ENCODE measurements around the gene BTN2A1.
A peak's percentile ranks its signal among the peaks of the same experiment; 100 is the strongest.

Gene BTN2A1

GRCh38 chr6:26468829-26469228 lies 11.1 kb downstream of the BTN2A1 start:
- no peak for DNase-seq (ENCODE audit: low spot score)

GRCh38 chr6:26470643-26471042 lies 12.9 kb downstream of the BTN2A1 start:
- DNase-seq (ENCODE audit: low spot score): no peak

- DNase-seq (ENCODE audit: low spot score): no peak
Observed at GRCh38 chr6:26471970-26472369, 14.2 kb downstream of the BTN2A1 start.

- DNase-seq (ENCODE audit: low spot score): no peak
Observed at GRCh38 chr6:26472549-26473290, 15.0 kb downstream of the BTN2A1 start.

GRCh38 chr6:26473429-26473757 lies 15.6 kb downstream of the BTN2A1 start:
- no peak for DNase-seq (ENCODE audit: low spot score)

- peak; percentile 79 for DNase-seq (ENCODE audit: low spot score)
Observed at GRCh38 chr6:26473758-26474438, 16.1 kb downstream of the BTN2A1 start.

- no peak for DNase-seq (ENCODE audit: low spot score)
Observed at GRCh38 chr6:26474439-26474881, 16.7 kb downstream of the BTN2A1 start.

- no peak for DNase-seq (ENCODE audit: low spot score)
Observed at GRCh38 chr6:26475823-26476729, 18.3 kb downstream of the BTN2A1 start.

GRCh38 chr6:26476896-26477295 lies 19.1 kb downstream of the BTN2A1 start:
- no peak for DNase-seq (ENCODE audit: low spot score)

- DNase-seq (ENCODE audit: low spot score): no peak
Observed at GRCh38 chr6:26477426-26477825, 19.7 kb downstream of the BTN2A1 start.

- no peak for DNase-seq (ENCODE audit: low spot score)
Observed at GRCh38 chr6:26478100-26478984, 20.6 kb downstream of the BTN2A1 start.

GRCh38 chr6:26478985-26479278 lies 21.2 kb downstream of the BTN2A1 start:
- no peak for DNase-seq (ENCODE audit: low spot score)

GRCh38 chr6:26482338-26482737 lies 24.6 kb downstream of the BTN2A1 start:
- DNase-seq (ENCODE audit: low spot score): no peak

GRCh38 chr6:26483727-26484126 lies 26.0 kb downstream of the BTN2A1 start:
- no peak for DNase-seq (ENCODE audit: low spot score)

GRCh38 chr6:26484161-26484560 lies 26.4 kb downstream of the BTN2A1 start:
- no peak for DNase-seq (ENCODE audit: low spot score)

- no peak for DNase-seq (ENCODE audit: low spot score)
Observed at GRCh38 chr6:26485112-26485780, 27.5 kb downstream of the BTN2A1 start.

- no peak for DNase-seq (ENCODE audit: low spot score)
Observed at GRCh38 chr6:26486358-26486757, 28.6 kb downstream of the BTN2A1 start.

GRCh38 chr6:26487466-26487865 lies 29.7 kb downstream of the BTN2A1 start:
- no peak for DNase-seq (ENCODE audit: low spot score)

- no peak for DNase-seq (ENCODE audit: low spot score)
Observed at GRCh38 chr6:26489996-26490964, 32.5 kb downstream of the BTN2A1 start.

- no peak for DNase-seq (ENCODE audit: low spot score)
Observed at GRCh38 chr6:26491604-26492003, 33.8 kb downstream of the BTN2A1 start.

Measured in D341Med (cell line).